Activated CD4-positive, alpha-beta T cell treated with anti-CD3 and anti-CD28 coated beads, Interleukin-2, amount 10 ng/mL, durations not matched to agents 7 days and 5 days (primary cell): ENCODE results near the gene CRACR2A. TPM values are rescaled to one million over a fixed set of nuclear protein-coding genes. Genes with fewer than 3 reads are reported as not detected.

Experiments
- CTCF ChIA-PET: fragments of 350-600 bp; sonication (Branson Sonifier 250); formaldehyde crosslinking; loops from one replicate; lab custom pipeline; 2021; ENCODE audit warnings: antibody characterized with exemption; lab: Charles Lee
- POLR2A ChIA-PET: fragments of 350-600 bp; sonication (Branson Sonifier 250); formaldehyde crosslinking; loops from one replicate; lab custom pipeline; 2021; ENCODE audit warnings: antibody characterized with exemption; lab: Charles Lee
- DNase-seq: peaks from one replicate; pipeline ENCODE4 v3.0.0-alpha.2; 2020
- H3K27ac Mint-ChIP-seq: one replicate; pipeline ENCODE4 v1.8.0; 2021; ENCODE audit warnings: mild to moderate bottlenecking, moderate library complexity, mixed read lengths
- H3K27me3 Mint-ChIP-seq: one replicate; pipeline ENCODE4 v1.8.0; 2021; ENCODE audit warnings: mixed read lengths
- H3K36me3 Mint-ChIP-seq: one replicate; pipeline ENCODE4 v1.8.0; 2021; ENCODE audit warnings: low read depth, mixed read lengths
- H3K4me1 Mint-ChIP-seq: one replicate; pipeline ENCODE4 v1.8.0; 2021; ENCODE audit warnings: mixed read lengths
- H3K4me3 Mint-ChIP-seq: one replicate; pipeline ENCODE4 v1.8.0; 2021; ENCODE audit warnings: mild to moderate bottlenecking, moderate library complexity, mixed read lengths
- H3K9me3 Mint-ChIP-seq: one replicate; pipeline ENCODE4 v1.8.0; 2021; ENCODE audit warnings: mixed read lengths
- total RNA-seq, 2 experiments: library from RNA; stranded (reverse); gene quantifications; one replicate each; pipeline ENCODE4 v1.2.3, GENCODE V29; 2021

The CRACR2A gene
- total RNA-seq, 2 experiments from 2014 or later = 33.3 to 39.5 TPM

GRCh38 chr12:3580094-3580749, 172.7 kb downstream of the CRACR2A start:
- Mint-ChIP-seq H3K9me3 (no peaks in the 10 kb centered on the region), H3K4me1 (no peaks in the 10 kb centered on the region), H3K4me3 (no peak overlapping the region), H3K27ac (no peak overlapping the region), H3K36me3 (no peaks in the 10 kb centered on the region), H3K27me3 (no peaks in the 10 kb centered on the region)
- ChIA-PET POLR2A (no interaction called here), CTCF (no interaction called here)
- no peak for DNase-seq

- POLR2A ChIA-PET = no interaction called here
- H3K4me3 Mint-ChIP-seq = no peak overlapping the region
- H3K4me1 Mint-ChIP-seq = no peaks in the 10 kb centered on the region
- H3K9me3 Mint-ChIP-seq = no peaks in the 10 kb centered on the region
- no peaks in the 10 kb centered on the region for H3K27me3 Mint-ChIP-seq
- CTCF ChIA-PET = no interaction called here
- DNase-seq = no peak
- no peaks in the 10 kb centered on the region for H3K36me3 Mint-ChIP-seq
- H3K27ac Mint-ChIP-seq = no peak overlapping the region
These were observed 173.3 kb downstream of the CRACR2A start for GRCh38 chr12:3579446-3580093.

- no peak overlapping the region for H3K4me3 Mint-ChIP-seq
- no peaks in the 10 kb centered on the region for H3K36me3 Mint-ChIP-seq
- no peaks in the 10 kb centered on the region for H3K9me3 Mint-ChIP-seq
- no peak overlapping the region for H3K27ac Mint-ChIP-seq
- DNase-seq = no peak
- no peaks in the 10 kb centered on the region for H3K4me1 Mint-ChIP-seq
- POLR2A ChIA-PET = no interaction called here
- CTCF ChIA-PET = no interaction called here
- no peaks in the 10 kb centered on the region for H3K27me3 Mint-ChIP-seq
These were observed 174.4 kb downstream of the CRACR2A start for GRCh38 chr12:3578557-3578956.

GRCh38 chr12:3576891-3577290, 176.0 kb downstream of the CRACR2A start:
- DNase-seq = no peak
- H3K27ac Mint-ChIP-seq = no peak overlapping the region
- H3K4me3 Mint-ChIP-seq = no peak overlapping the region
- H3K36me3 Mint-ChIP-seq = no peaks in the 10 kb centered on the region
- no peaks in the 10 kb centered on the region for H3K9me3 Mint-ChIP-seq
- POLR2A ChIA-PET = no interaction called here
- CTCF ChIA-PET = interaction anchor here (0.8 to 1.4 kb wide), 2 partner anchors 9 to 36 kb away, joined by 3 to 5 read pairs; no protein-coding TSS in a partner anchor
- H3K27me3 Mint-ChIP-seq = peaks cover 13% of the 10 kb centered on the region
- no peaks in the 10 kb centered on the region for H3K4me1 Mint-ChIP-seq

GRCh38 chr12:3574986-3575385, 177.9 kb downstream of the CRACR2A start:
- Mint-ChIP-seq H3K36me3 (no peaks in the 10 kb centered on the region), H3K4me1 (no peaks in the 10 kb centered on the region), H3K4me3 (no peak overlapping the region), H3K27ac (no peak overlapping the region), H3K9me3 (no peaks in the 10 kb centered on the region), H3K27me3 (peaks cover 20% of the 10 kb centered on the region)
- ChIA-PET POLR2A (no interaction called here), CTCF (no interaction called here)
- no peak for DNase-seq

GRCh38 chr12:3572560-3572959, 180.3 kb downstream of the CRACR2A start:
- ChIA-PET CTCF (no interaction called here), POLR2A (no interaction called here)
- Mint-ChIP-seq H3K4me1 (no peaks in the 10 kb centered on the region), H3K36me3 (no peaks in the 10 kb centered on the region), H3K9me3 (no peaks in the 10 kb centered on the region), H3K4me3 (no peak overlapping the region), H3K27me3 (peaks cover 20% of the 10 kb centered on the region), H3K27ac (no peak overlapping the region)
- DNase-seq = no peak

- H3K9me3 Mint-ChIP-seq = no peaks in the 10 kb centered on the region
- H3K27ac Mint-ChIP-seq = no peak overlapping the region
- H3K4me1 Mint-ChIP-seq = no peaks in the 10 kb centered on the region
- peaks cover 20% of the 10 kb centered on the region for H3K27me3 Mint-ChIP-seq
- POLR2A ChIA-PET = no interaction called here
- DNase-seq = no peak
- CTCF ChIA-PET = no interaction called here
- H3K4me3 Mint-ChIP-seq = no peak overlapping the region
- H3K36me3 Mint-ChIP-seq = no peaks in the 10 kb centered on the region
These were observed 181.2 kb downstream of the CRACR2A start for GRCh38 chr12:3571724-3572123.

GRCh38 chr12:3571323-3571722, 181.6 kb downstream of the CRACR2A start:
- H3K4me1 Mint-ChIP-seq = no peaks in the 10 kb centered on the region
- no peaks in the 10 kb centered on the region for H3K9me3 Mint-ChIP-seq
- ChIA-PET POLR2A (no interaction called here), CTCF (no interaction called here)
- DNase-seq = no peak
- H3K27me3 Mint-ChIP-seq = peaks cover 20% of the 10 kb centered on the region
- no peak overlapping the region for H3K4me3 Mint-ChIP-seq
- H3K36me3 Mint-ChIP-seq = no peaks in the 10 kb centered on the region
- no peak overlapping the region for H3K27ac Mint-ChIP-seq

GRCh38 chr12:3568695-3569094, 184.2 kb downstream of the CRACR2A start:
- Mint-ChIP-seq H3K9me3 (no peaks in the 10 kb centered on the region), H3K36me3 (no peaks in the 10 kb centered on the region), H3K4me1 (no peaks in the 10 kb centered on the region), H3K27ac (no peak overlapping the region), H3K27me3 (peaks cover 25% of the 10 kb centered on the region), H3K4me3 (no peak overlapping the region)
- DNase-seq = no peak
- CTCF ChIA-PET = no interaction called here
- POLR2A ChIA-PET = no interaction called here

- no peaks in the 10 kb centered on the region for H3K36me3 Mint-ChIP-seq
- no peaks in the 10 kb centered on the region for H3K4me1 Mint-ChIP-seq
- no peak overlapping the region for H3K27ac Mint-ChIP-seq
- CTCF ChIA-PET = no interaction called here
- POLR2A ChIA-PET = no interaction called here
- no peak overlapping the region for H3K4me3 Mint-ChIP-seq
- peaks cover 9% of the 10 kb centered on the region for H3K27me3 Mint-ChIP-seq
- H3K9me3 Mint-ChIP-seq = no peaks in the 10 kb centered on the region
- DNase-seq = no peak
These were observed 186.9 kb downstream of the CRACR2A start for GRCh38 chr12:3565985-3566384.

Other genes with a start within 250 kb of the CRACR2A start
- 10 to 100 TPM; 49.1 to 53.6 TPM for gene PARP11, start 120.3 kb upstream of the CRACR2A start, total RNA-seq